GM18511 (cell line): ENCODE results near the gene NGRN.

ENCODE experiments used
- ATAC-seq: cut with Tn5 transposase; IDR thresholded peaks from one replicate; pipeline ENCODE4 v1.9.1; 2021; ENCODE audit warnings: mild to moderate bottlenecking, moderate library complexity; ENCODE audit not compliant: unreplicated experiment

The NGRN gene

DNA sequence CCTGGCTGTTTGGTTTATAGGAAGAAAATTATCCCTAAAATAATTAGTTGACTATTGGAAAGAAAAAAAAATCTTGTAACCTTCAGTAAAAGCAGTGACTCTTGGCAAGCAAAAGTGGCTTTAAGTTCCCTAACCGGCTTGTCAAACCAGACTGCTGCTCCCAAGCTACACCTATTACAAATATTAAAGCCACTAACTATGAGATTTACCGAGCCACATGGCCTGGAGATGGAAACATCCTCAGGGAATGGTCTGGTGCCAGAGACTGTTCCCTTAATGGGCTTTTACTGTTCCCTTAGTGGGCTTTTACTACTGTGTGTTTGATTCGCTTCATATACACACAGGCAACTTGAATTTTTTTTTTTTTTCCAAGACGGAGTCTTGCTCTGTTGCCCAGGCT is 50.7 kb downstream of the NGRN start:
- no peak for ATAC-seq

GRCh38 chr15:90318591-90318990 is 53.1 kb downstream of the NGRN start:
- no peak for ATAC-seq

- ATAC-seq: peak; percentile 87
Observed at GRCh38 chr15:90320062-90320884, 54.8 kb downstream of the NGRN start.

GRCh38 chr15:90320885-90321278 is 55.4 kb downstream of the NGRN start:
- no peak for ATAC-seq
